ENCODE data around the gene CXorf65.

Gene CXorf65

DNA sequence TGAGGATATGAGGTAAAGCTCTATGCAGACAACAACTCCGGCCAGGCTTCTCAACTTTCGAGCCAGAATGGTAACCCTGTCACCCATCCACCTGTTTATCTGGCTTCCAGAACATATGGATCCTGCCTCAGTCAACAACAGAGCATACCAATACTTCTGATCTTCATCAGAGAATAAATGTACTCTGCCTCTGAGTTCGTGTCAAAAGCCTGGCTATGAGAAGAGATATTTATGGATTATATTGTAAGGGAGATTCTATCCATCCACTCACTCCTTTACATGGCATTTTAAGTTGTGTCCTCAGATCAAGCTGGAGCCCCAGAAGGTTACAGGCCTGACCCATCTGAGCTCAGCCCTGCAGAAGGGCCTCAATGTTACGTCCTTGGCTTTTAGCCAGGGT is 20.6 kb downstream of the CXorf65 start:
- no peaks in the 10 kb centered on the region for H3K4me1 ChIP-seq (ENCODE audit: control insufficient read depth, low read depth, low read length)
- no peak overlapping the region for H3K9ac ChIP-seq (ENCODE audit: low read length)
- WGBS (ENCODE audit: extremely low coverage, insufficient coverage, low lambda C conversion rate), result no CpG with 5 or more reads among the region's 4 CpGs
- H3K36me3 ChIP-seq (ENCODE audit: control insufficient read depth, insufficient read depth, low read length), result no peaks in the 10 kb centered on the region
- H3K27ac ChIP-seq (ENCODE audit: low read depth, low read length), result no peak overlapping the region
- H3K23ac ChIP-seq (ENCODE audit: low read length), result no peak overlapping the region
- no peaks in the 10 kb centered on the region for H3K79me1 ChIP-seq (ENCODE audit: low read length)
- no peak overlapping the region for H2AK5ac ChIP-seq (ENCODE audit: low read length)
- no peak overlapping the region for H2BK15ac ChIP-seq (replicated peaks; ENCODE audit: low read depth)
- H3K56ac ChIP-seq (ENCODE audit: low read length), result no peak overlapping the region
- no peak overlapping the region for H3K4ac ChIP-seq (ENCODE audit: low read depth, low read length)
- no peak overlapping the region for H4K5ac ChIP-seq (ENCODE audit: low read length)
- H2BK5ac ChIP-seq (ENCODE audit: low read length), result no peak overlapping the region
- no peak overlapping the region for H3K4me2 ChIP-seq (ENCODE audit: low read length)
- H3K27me3 ChIP-seq (ENCODE audit: insufficient read depth, low read length, poor library complexity), result no peaks in the 10 kb centered on the region
- no peak for DNase-seq
- no peak overlapping the region for H3K18ac ChIP-seq (ENCODE audit: low read length)
- no peak overlapping the region for H2BK120ac ChIP-seq (ENCODE audit: low read depth, low read length)
- no peak overlapping the region for H4K8ac ChIP-seq (ENCODE audit: low read depth, low read length)
- no peak overlapping the region for H3K4me3 ChIP-seq (ENCODE audit: low read length)
- no peaks in the 10 kb centered on the region for H3K79me2 ChIP-seq (ENCODE audit: control insufficient read depth, insufficient read depth, low read length)

DNA sequence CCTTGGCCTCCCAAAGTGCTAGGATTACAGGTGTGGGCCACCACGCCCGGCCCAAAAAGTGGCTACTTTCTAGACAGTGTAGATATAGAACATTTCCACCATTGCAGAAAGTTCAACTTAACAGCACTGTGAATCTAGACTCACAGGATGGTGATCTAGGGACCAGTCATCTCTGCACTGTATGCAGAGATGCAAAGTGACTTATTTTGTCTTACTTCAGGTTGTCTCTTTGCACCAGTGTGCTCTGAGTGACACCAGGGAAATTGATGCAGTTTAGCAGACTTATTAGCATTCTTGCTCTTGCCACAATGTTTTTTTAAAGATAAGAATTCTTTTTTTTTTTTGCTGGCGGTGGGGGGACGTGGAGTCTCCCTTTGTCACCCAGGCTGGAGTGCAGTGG is 23.7 kb downstream of the CXorf65 start:
- Histone ChIP-seq H3K27ac (ENCODE audit: low read depth, low read length) (no peak overlapping the region), H2BK5ac (ENCODE audit: low read length) (no peak overlapping the region), H3K27me3 (ENCODE audit: insufficient read depth, low read length, poor library complexity) (no peaks in the 10 kb centered on the region), H3K23ac (ENCODE audit: low read length) (no peak overlapping the region), H3K18ac (ENCODE audit: low read length) (no peak overlapping the region), H3K9ac (ENCODE audit: low read length) (no peak overlapping the region), H4K5ac (ENCODE audit: low read length) (no peak overlapping the region), H3K4me3 (ENCODE audit: low read length) (no peak overlapping the region), H3K79me1 (ENCODE audit: low read length) (no peaks in the 10 kb centered on the region), H4K8ac (ENCODE audit: low read depth, low read length) (no peak overlapping the region), H2AK5ac (ENCODE audit: low read length) (no peak overlapping the region), H3K4ac (ENCODE audit: low read depth, low read length) (no peak overlapping the region), H3K4me2 (ENCODE audit: low read length) (no peak overlapping the region), H2BK120ac (ENCODE audit: low read depth, low read length) (no peak overlapping the region), H3K36me3 (ENCODE audit: control insufficient read depth, insufficient read depth, low read length) (no peaks in the 10 kb centered on the region), H3K56ac (ENCODE audit: low read length) (no peak overlapping the region), H3K4me1 (ENCODE audit: control insufficient read depth, low read depth, low read length) (no peaks in the 10 kb centered on the region), H2BK15ac (replicated peaks; ENCODE audit: low read depth) (no peak overlapping the region), H3K79me2 (ENCODE audit: control insufficient read depth, insufficient read depth, low read length) (no peaks in the 10 kb centered on the region)
- no peak for DNase-seq
- no CpG with 5 or more reads among the region's 4 CpGs for WGBS (ENCODE audit: extremely low coverage, insufficient coverage, low lambda C conversion rate)

GRCh38 chrX:71082124-71082647 is 24.4 kb downstream of the CXorf65 start:
- Histone ChIP-seq H3K79me1 (ENCODE audit: low read length) (no peaks in the 10 kb centered on the region), H2BK120ac (ENCODE audit: low read depth, low read length) (no peak overlapping the region), H3K56ac (ENCODE audit: low read length) (no peak overlapping the region), H2BK15ac (replicated peaks; ENCODE audit: low read depth) (no peak overlapping the region), H3K27me3 (ENCODE audit: insufficient read depth, low read length, poor library complexity) (no peaks in the 10 kb centered on the region), H3K4ac (ENCODE audit: low read depth, low read length) (no peak overlapping the region), H3K18ac (ENCODE audit: low read length) (no peak overlapping the region), H3K23ac (ENCODE audit: low read length) (no peak overlapping the region), H3K79me2 (ENCODE audit: control insufficient read depth, insufficient read depth, low read length) (no peaks in the 10 kb centered on the region), H3K4me2 (ENCODE audit: low read length) (no peak overlapping the region), H2AK5ac (ENCODE audit: low read length) (no peak overlapping the region), H4K5ac (ENCODE audit: low read length) (no peak overlapping the region), H3K9ac (ENCODE audit: low read length) (no peak overlapping the region), H3K4me3 (ENCODE audit: low read length) (no peak overlapping the region), H3K4me1 (ENCODE audit: control insufficient read depth, low read depth, low read length) (no peaks in the 10 kb centered on the region), H3K36me3 (ENCODE audit: control insufficient read depth, insufficient read depth, low read length) (no peaks in the 10 kb centered on the region), H4K8ac (ENCODE audit: low read depth, low read length) (no peak overlapping the region), H3K27ac (ENCODE audit: low read depth, low read length) (no peak overlapping the region), H2BK5ac (ENCODE audit: low read length) (no peak overlapping the region)
- no peak for DNase-seq
- WGBS (ENCODE audit: extremely low coverage, insufficient coverage, low lambda C conversion rate), result no CpG with 5 or more reads among the region's 5 CpGs

DNA sequence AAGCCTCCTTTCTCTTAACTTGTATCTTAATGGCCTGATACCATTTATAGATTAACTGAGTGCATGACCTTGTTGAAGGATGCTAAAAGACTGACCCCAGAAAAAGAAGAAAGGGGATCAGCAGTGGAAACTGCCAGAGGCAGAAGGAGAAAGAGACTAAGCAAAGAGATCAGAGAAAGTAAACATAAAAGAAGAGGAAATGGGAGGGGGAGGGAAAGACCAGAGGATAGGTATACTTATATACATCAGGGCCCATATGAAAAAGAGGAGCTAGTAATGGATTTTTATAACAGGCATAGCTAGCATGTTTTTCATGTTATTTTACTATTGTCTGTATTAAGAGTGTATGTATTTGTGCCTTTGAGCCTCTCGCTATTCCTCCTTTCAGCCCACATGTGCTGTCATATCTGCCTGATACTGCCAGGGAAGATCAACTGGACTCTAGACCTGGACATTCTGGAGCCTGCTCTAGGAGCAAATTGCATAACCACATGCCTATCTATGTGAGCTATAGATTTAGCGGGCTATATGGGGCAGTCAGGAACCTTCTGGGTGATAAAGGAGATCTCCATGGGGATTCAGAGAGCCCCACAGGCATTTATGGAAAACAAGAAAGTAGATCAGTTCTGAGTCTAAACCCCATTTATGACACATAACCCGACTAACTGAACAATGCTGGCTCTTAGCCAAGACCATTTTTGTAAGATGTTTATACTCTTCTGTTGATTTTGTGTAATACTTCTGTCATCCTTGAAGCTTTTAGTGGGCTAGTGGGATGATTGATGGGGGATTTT is 25.0 kb downstream of the CXorf65 start:
- no peak overlapping the region for H2BK15ac ChIP-seq (replicated peaks; ENCODE audit: low read depth)
- no peak overlapping the region for H3K23ac ChIP-seq (ENCODE audit: low read length)
- H3K4me3 ChIP-seq (ENCODE audit: low read length), result no peak overlapping the region
- H3K9ac ChIP-seq (ENCODE audit: low read length), result no peak overlapping the region
- H2AK5ac ChIP-seq (ENCODE audit: low read length), result no peak overlapping the region
- no peak for DNase-seq
- no peaks in the 10 kb centered on the region for H3K79me2 ChIP-seq (ENCODE audit: control insufficient read depth, insufficient read depth, low read length)
- no peaks in the 10 kb centered on the region for H3K79me1 ChIP-seq (ENCODE audit: low read length)
- H3K4ac ChIP-seq (ENCODE audit: low read depth, low read length), result no peak overlapping the region
- H3K18ac ChIP-seq (ENCODE audit: low read length), result no peak overlapping the region
- H2BK5ac ChIP-seq (ENCODE audit: low read length), result no peak overlapping the region
- H3K36me3 ChIP-seq (ENCODE audit: control insufficient read depth, insufficient read depth, low read length), result no peaks in the 10 kb centered on the region
- H4K8ac ChIP-seq (ENCODE audit: low read depth, low read length), result no peak overlapping the region
- H3K56ac ChIP-seq (ENCODE audit: low read length), result no peak overlapping the region
- H3K27me3 ChIP-seq (ENCODE audit: insufficient read depth, low read length, poor library complexity), result no peaks in the 10 kb centered on the region
- no peak overlapping the region for H4K5ac ChIP-seq (ENCODE audit: low read length)
- no peak overlapping the region for H3K4me2 ChIP-seq (ENCODE audit: low read length)
- no CpG with 5 or more reads among the region's 3 CpGs for WGBS (ENCODE audit: extremely low coverage, insufficient coverage, low lambda C conversion rate)
- H3K4me1 ChIP-seq (ENCODE audit: control insufficient read depth, low read depth, low read length), result no peaks in the 10 kb centered on the region
- H2BK120ac ChIP-seq (ENCODE audit: low read depth, low read length), result no peak overlapping the region
- H3K27ac ChIP-seq (ENCODE audit: low read depth, low read length), result no peak overlapping the region

DNA sequence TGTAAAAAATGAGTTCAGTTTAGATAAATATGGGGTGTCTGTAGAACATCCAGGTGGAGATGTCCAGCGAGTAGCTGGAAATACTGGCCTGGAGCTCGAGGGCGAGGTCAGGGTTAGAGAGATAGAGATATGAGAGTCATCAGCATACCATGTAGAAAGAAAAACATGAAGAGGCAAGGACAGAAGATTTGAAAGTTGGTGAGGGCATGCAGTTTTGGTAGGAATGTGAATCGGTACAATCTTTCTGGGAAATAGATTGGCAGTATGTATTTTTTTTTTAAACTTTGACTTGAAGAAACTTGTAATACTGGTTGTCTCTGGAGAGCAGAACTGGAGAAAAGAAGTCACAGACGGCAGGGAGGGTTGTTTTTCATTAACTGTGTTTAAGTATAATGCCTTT is 36.0 kb downstream of the CXorf65 start:
- no peak overlapping the region for H4K8ac ChIP-seq (ENCODE audit: low read depth, low read length)
- H3K9ac ChIP-seq (ENCODE audit: low read length), result no peak overlapping the region
- H3K4ac ChIP-seq (ENCODE audit: low read depth, low read length), result no peak overlapping the region
- H3K56ac ChIP-seq (ENCODE audit: low read length), result no peak overlapping the region
- H3K27me3 ChIP-seq (ENCODE audit: insufficient read depth, low read length, poor library complexity), result no peaks in the 10 kb centered on the region
- WGBS (ENCODE audit: extremely low coverage, insufficient coverage, low lambda C conversion rate), result no CpG with 5 or more reads among the region's 5 CpGs
- no peak overlapping the region for H3K23ac ChIP-seq (ENCODE audit: low read length)
- DNase-seq, result no peak
- H3K4me2 ChIP-seq (ENCODE audit: low read length), result no peak overlapping the region
- no peak overlapping the region for H2BK5ac ChIP-seq (ENCODE audit: low read length)
- H2AK5ac ChIP-seq (ENCODE audit: low read length), result no peak overlapping the region
- no peak overlapping the region for H2BK120ac ChIP-seq (ENCODE audit: low read depth, low read length)
- H2BK15ac ChIP-seq (replicated peaks; ENCODE audit: low read depth), result no peak overlapping the region
- H3K27ac ChIP-seq (ENCODE audit: low read depth, low read length), result no peak overlapping the region
- H3K4me1 ChIP-seq (ENCODE audit: control insufficient read depth, low read depth, low read length), result no peaks in the 10 kb centered on the region
- H3K4me3 ChIP-seq (ENCODE audit: low read length), result no peak overlapping the region
- no peak overlapping the region for H3K18ac ChIP-seq (ENCODE audit: low read length)
- H3K36me3 ChIP-seq (ENCODE audit: control insufficient read depth, insufficient read depth, low read length), result no peaks in the 10 kb centered on the region
- H3K79me2 ChIP-seq (ENCODE audit: control insufficient read depth, insufficient read depth, low read length), result peaks cover 14% of the 10 kb centered on the region
- H4K5ac ChIP-seq (ENCODE audit: low read length), result no peak overlapping the region
- no peaks in the 10 kb centered on the region for H3K79me1 ChIP-seq (ENCODE audit: low read length)
